HUES64 (cell line): ENCODE data around the gene OR5AP2.
"Not testable (repeated sequence)": the region's sequence is repeated elsewhere in the genome, so short reads cannot be mapped to it uniquely, and the experiment has no call there.

ENCODE experiments used
- H3K27ac ChIP-seq: 2 replicates; pipeline ENCODE4 v1.7.0; 2013; ENCODE audit warnings: low read depth, low read length, inconsistent platforms
- H3K27me3 ChIP-seq: 2 replicates; pipeline ENCODE4 v1.6.1; 2013; ENCODE audit warnings: mild to moderate bottlenecking, low read length; ENCODE audit not compliant: insufficient read depth
- H3K36me3 ChIP-seq: 2 replicates; pipeline ENCODE4 v1.6.1; 2013; ENCODE audit warnings: mild to moderate bottlenecking, low read length; ENCODE audit not compliant: insufficient read depth
- H3K4me1 ChIP-seq: 2 replicates; pipeline ENCODE4 v1.6.1; 2013; ENCODE audit warnings: mild to moderate bottlenecking, low read length, moderate library complexity; ENCODE audit not compliant: insufficient read depth
- H3K4me3 ChIP-seq: 2 replicates; pipeline ENCODE4 v1.5.1; 2013; ENCODE audit warnings: mild to moderate bottlenecking, low read length, moderate library complexity
- H3K9ac ChIP-seq: 2 replicates; pipeline ENCODE4 v1.6.1; 2013; ENCODE audit warnings: mild to moderate bottlenecking, low read depth, low read length
- H3K9me3 ChIP-seq: 2 replicates; pipeline ENCODE4 v1.6.1; 2013; ENCODE audit warnings: low read depth, low read length; ENCODE audit not compliant: insufficient read depth
- WGBS: fragments of 150-250, 120-280 bp; methylation state at CpG from one replicate; pipeline ENCODE4 v1.1.7; 2013; ENCODE audit warnings: missing lambda C conversion rate; 5-methylcytosine and 5-hydroxymethylcytosine counted together

OR5AP2 gene

GRCh38 chr11:56611174-56611573, 31.1 kb downstream of the OR5AP2 start:
- 92% methylated on average over 1 of the region's 1 CpG for WGBS
- Histone ChIP-seq H3K27ac (no peak overlapping the region), H3K36me3 (no peaks in the 10 kb centered on the region), H3K4me1 (no peaks in the 10 kb centered on the region), H3K27me3 (no peaks in the 10 kb centered on the region), H3K9me3 (no peaks in the 10 kb centered on the region), H3K9ac (no peak overlapping the region), H3K4me3 (no peak overlapping the region)

GRCh38 chr11:56592088-56592717, 50.0 kb downstream of the OR5AP2 start:
- 96% methylated on average over 18 of the region's 20 CpGs for WGBS
- not testable (repeated sequence) for H3K27me3 ChIP-seq, H3K27ac ChIP-seq, H3K4me1 ChIP-seq, H3K36me3 ChIP-seq, H3K4me3 ChIP-seq, H3K9ac ChIP-seq
- peaks cover 15% of the 10 kb centered on the region for H3K9me3 ChIP-seq
